ENCODE measurements around the gene TMUB1.

- TF ChIP-seq CTCF (IDR thresholded peaks at IDR 0.05), result no peak
- no peak for TF ChIP-seq POLR2A (IDR thresholded peaks at IDR 0.05)
Observed at GRCh38 chr7:151060416-151061212, 22.7 kb downstream of the TMUB1 start.
